ENCODE data around the gene SCYL2.
"Not testable (repeated sequence)": the region's sequence is repeated elsewhere in the genome, so short reads cannot be mapped to it uniquely, and the experiment has no call there.

- not testable (repeated sequence) for TF ChIP-seq POLR2A (IDR thresholded peaks at IDR 0.05; ENCODE audit: low read length); GATA1 (IDR thresholded peaks at IDR 0.05; ENCODE audit: low read depth, low read length)
Observed at GRCh38 chr12:100222173-100222572, 44.8 kb upstream of the SCYL2 start.
